GM10266 (cell line): ENCODE data around the gene SPACA6.

ENCODE experiments used
- DNase-seq: peaks from one replicate; pipeline ENCODE4 v3.0.0; 2012; ENCODE audit errors: extremely low spot score
- TF ChIP-seq, protein P1 (sequence below): IDR thresholded peaks from 2 replicates; pipeline ENCODE4 v1.5.1; 2012; ENCODE audit warnings: mild to moderate bottlenecking, low read depth; ENCODE audit not compliant: control insufficient read depth, insufficient read depth; ENCODE audit errors: missing control alignments

Gene SPACA6

DNA sequence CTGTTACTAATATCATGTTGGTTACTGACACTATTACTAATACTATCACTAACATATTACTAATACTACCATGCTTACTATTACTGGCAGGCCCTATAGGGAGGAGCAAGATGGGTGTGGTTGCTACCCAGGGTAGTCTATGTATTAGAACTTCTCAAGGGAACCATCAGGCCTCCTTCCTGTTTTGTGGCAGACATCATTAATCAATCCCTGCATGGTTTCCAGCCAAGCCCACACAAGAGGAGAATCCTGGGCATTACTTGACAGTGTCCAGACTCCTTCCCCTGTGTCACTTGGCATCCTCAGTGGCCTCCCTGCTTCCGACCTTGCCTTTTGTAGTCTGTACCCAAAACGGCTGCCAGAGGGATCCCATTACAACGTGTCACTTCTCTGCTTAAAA lies 21.7 kb downstream of the SPACA6 start:
- DNase-seq = no peak
- TF ChIP-seq, protein P1, sequence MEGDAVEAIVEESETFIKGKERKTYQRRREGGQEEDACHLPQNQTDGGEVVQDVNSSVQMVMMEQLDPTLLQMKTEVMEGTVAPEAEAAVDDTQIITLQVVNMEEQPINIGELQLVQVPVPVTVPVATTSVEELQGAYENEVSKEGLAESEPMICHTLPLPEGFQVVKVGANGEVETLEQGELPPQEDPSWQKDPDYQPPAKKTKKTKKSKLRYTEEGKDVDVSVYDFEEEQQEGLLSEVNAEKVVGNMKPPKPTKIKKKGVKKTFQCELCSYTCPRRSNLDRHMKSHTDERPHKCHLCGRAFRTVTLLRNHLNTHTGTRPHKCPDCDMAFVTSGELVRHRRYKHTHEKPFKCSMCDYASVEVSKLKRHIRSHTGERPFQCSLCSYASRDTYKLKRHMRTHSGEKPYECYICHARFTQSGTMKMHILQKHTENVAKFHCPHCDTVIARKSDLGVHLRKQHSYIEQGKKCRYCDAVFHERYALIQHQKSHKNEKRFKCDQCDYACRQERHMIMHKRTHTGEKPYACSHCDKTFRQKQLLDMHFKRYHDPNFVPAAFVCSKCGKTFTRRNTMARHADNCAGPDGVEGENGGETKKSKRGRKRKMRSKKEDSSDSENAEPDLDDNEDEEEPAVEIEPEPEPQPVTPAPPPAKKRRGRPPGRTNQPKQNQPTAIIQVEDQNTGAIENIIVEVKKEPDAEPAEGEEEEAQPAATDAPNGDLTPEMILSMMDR = no peak

DNA sequence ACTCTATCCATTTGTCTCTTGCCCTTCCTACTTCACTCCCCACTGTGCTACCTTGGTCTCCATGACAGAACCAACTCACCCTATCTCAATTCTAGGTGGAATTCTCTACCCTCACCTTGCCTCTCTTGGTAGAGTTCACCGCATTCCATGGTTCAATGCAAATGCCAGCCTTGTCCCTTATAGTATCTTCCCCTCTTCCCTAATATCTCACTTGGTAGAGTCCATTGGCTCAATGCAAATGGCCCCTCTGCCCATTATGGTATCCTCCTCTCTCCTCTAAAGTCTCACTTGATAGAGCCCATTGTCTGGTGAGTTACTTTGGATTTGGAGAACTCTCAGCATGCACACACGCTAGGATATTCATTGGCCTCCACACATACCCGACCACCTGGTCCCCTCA lies 22.7 kb downstream of the SPACA6 start:
- TF ChIP-seq, protein P1 = no peak
- DNase-seq = no peak

DNA sequence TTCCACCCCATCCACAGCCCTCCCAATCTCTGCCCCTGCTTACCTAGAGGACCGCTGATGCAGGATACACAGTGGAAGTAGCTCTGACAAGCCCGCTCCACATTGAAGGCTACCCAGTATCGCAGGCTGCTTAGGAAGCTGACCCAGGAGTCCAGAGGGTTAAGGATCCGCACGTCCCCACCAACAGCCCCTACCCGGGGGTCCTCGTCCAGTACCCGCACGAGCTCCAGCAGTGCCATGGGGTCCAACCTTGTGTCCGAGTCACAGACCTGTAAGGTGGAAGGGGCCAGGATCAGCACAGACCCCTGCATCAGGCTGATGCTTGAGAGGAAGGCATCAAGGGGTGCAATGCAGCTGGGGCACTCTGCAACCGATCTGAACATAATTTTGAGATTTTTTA lies 23.8 kb downstream of the SPACA6 start:
- DNase-seq = no peak
- TF ChIP-seq, protein P1 = no peak

DNA sequence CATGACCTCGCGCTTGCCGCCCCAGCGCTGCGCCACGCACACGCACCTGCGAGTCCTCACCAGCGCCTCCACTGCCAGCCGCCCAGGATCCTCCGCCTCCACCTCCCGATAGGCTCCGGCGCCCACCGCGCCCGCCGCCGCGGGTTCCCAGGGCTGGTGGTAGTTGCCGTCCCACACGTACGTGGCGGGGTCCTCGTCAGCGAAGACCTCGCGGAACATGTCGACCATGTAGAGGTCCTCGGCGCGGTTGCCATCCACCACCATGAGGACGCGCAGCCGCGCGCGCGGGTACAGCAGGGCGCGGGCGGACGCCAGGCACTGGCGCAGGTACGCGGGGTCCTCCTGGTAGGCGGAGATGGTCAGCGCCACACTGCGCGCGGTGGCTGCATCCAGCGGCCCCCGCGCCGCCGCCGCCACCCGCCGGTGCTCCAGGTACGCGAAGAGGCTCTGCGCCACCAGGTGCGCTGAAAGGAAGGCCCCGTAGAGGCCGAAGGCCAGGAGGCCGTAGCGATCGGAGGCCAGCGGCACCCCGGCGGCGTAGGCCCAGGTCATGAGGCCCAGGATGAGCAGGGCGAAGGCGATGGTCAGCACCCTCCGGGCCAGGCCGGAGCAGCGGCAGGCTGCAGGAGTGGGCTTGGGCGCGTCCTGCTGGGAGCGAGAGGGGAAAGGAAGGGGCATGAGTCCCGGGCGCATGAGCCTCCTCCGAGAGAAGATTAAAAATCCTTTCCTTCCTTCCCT lies 26.3 kb downstream of the SPACA6 start:
- no peak for DNase-seq
- TF ChIP-seq, protein P1 = no peak

DNA sequence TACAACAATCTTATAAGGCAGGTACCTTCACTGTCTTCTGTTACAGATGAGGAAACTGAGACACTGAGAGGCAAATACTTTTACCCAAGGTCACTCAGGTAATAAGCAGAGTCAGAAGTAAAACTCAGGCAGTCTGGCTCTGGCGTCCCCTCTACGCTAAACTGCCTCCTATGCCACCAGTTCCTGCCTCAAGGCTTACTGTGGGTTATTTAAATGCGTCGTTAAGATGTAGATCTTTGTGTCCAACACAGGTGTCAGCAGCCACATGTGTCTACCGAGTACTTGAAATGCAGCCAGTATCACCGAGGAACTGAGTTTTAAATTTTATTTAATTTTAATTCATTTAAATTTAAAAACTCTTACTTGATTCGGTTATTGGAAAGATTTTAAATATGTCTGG lies 28.8 kb downstream of the SPACA6 start:
- DNase-seq = no peak
- TF ChIP-seq, protein P1 = no peak

DNA sequence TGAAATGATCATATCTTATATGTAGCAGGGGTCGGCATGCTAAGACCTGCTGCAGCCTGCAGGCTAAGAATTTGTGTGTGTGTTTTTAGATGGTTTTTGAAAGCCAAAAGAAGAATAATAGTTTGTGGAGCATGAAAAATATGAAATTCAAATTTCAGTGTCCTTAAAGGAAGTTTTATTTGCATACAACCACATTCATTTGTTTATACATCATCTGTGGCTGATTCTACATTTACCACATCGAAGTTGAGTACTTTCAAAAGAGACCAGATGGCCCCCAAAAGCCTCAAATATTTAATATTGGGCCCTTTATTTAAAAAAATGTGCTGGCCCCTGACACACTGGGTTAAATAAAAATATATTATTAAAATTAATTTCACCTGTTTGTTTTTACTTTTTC lies 29.4 kb downstream of the SPACA6 start:
- DNase-seq = no peak
- TF ChIP-seq, protein P1 = no peak

DNA sequence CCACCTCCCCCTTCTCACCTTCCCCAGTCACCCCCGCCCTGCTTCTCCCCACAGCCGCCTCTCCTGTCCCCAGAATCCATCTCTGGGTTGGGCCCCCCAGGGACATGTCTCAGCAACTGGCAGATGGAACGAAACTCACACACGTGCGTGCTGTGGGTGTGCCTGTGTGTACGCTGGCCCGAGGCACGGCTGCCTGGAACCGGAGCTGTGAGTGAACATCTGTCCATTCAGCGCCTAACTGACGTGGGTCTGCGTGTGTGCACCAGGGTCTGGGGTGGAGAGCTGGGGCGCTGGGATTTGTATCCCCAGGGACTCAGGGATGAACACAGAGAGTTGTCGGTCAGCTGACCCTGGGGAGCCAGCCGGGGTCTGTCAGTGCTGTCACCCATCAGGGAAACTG lies 31.4 kb downstream of the SPACA6 start:
- TF ChIP-seq, protein P1 = no peak

More for the DNA sequence above, 31.4 kb downstream of the SPACA6 start:
- DNase-seq = no peak
